NCI-H82 treated with DMSO at 0.1 percent for 48 hours (cell line): Measurements from ENCODE around the gene CDKAL1.

ENCODE experiments used
- DNase-seq: peaks from one replicate; lab custom pipeline; 2025; ENCODE audit not compliant: unreplicated experiment; lab: John Stamatoyannopoulos, UW

Gene CDKAL1

GRCh38 chr6:21158873-21159272 is 624.6 kb downstream of the CDKAL1 start:
- no peak for DNase-seq

GRCh38 chr6:21159465-21159864 is 625.2 kb downstream of the CDKAL1 start:
- DNase-seq = no peak

- no peak for DNase-seq
Measured at GRCh38 chr6:21161707-21162106, 627.5 kb downstream of the CDKAL1 start.

DNA sequence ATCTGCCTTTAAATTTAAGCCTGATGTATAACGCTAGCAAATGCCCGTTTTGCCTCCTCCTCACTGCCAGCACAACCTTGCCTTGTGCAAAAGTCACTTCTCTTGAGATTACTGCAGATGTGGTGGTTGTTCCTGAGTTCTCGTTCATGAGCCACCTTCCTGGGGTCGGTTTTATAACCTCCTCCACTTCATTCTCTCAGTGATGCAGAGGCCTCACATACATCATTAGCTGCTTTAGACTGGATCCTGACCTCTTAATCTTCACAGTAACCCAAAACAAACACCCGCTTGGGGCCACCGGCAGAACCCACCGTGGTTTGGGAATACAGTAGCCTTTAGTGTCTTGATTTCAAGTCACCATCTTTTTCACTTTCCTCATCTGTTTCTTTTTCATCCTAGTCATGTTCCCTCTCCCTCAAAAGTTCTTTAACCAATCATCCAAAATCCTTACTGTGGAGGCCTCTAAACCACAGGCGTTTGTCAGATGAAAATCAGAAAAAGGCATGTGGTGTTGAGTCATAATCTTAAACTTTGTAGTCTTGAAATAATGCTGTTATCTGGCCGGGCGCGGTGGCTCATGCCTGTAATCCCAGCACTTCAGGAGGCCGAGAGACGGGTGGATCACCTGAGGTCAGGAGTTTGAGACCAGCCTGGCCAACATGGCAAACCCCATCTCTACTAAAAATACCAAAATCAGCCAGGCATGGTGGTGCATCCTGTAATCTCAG is 629.0 kb downstream of the CDKAL1 start:
- DNase-seq = no peak

GRCh38 chr6:21163838-21164180 is 629.6 kb downstream of the CDKAL1 start:
- DNase-seq = no peak

GRCh38 chr6:21164768-21165326 is 630.6 kb downstream of the CDKAL1 start:
- DNase-seq = no peak

DNA sequence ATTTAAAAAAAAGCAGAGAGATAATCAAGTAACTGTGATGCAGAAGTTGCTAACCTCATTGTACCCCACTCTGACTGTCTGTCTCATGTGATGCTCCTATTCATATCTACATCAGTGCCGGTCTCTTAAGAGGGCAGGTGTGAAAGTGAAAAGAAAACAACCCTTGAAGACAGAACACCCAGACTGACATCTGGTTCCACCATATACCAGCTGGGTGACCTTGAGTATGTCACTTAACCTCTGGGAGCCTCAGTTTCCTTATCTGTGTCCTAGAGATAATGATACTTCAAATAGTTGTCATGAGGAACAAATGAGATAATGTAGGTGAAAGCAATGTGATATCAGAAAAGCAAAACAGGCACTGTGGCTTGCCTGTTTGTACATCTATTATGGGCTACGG is 632.5 kb downstream of the CDKAL1 start:
- no peak for DNase-seq

DNA sequence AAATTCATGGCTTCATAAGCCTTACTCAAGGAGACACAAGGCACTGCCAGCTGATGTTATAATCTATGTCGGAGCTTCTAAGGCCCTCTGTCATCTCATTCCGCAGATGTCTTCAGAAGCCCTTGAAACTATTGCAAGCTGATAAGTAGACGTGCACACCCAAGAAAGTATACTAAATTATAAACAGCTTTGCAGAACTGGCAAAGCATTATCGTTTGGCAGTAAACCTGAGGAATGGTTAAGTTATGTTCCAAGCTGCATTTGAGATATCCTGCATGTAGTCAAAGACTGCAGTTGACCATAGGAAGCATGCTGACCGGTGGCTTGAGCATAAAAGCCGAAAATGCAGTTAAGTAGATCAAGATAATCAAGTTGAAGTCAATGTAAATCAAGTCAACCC is 633.5 kb downstream of the CDKAL1 start:
- no peak for DNase-seq

GRCh38 chr6:21171801-21172200 is 637.5 kb downstream of the CDKAL1 start:
- DNase-seq = no peak

DNA sequence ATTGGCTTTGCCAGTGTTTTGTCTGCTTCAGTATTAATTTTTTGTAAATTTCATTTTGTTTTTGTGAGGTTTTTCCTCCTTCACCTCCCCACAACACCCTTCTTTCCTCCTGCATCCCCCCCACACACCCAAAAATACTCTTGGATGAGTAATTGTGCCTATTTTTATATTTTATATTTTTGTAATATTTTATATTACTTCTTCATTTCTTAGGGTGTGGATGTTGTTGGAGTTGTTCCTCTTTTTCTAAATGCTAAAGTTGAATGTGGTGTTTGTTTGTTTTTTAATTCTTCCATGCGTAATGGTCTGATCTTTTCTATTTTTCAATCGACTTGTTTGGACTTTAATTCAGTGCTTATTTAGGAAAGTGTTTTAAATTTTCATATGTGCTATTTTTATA is 638.8 kb downstream of the CDKAL1 start:
- DNase-seq = no peak

DNA sequence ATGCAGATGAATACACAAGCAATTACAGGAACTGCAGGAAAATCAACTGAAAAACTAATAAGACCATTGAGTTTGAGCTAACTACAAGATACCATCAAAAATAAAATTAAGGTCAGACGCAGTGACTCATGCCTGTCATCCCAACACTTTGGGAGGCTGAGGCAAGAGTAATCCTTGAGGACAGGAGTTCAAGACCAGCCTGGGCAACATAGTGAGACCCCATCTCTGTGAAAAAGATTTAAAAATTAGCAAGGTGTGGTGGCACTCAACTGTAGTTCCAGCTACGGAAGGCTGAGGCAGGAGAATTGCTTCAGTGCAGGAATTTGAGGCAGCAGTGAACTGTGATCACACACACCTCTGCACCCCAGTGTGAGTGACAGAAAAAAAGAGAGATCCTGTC is 639.4 kb downstream of the CDKAL1 start:
- no peak for DNase-seq

GRCh38 chr6:21176197-21176596 is 641.9 kb downstream of the CDKAL1 start:
- no peak for DNase-seq

DNA sequence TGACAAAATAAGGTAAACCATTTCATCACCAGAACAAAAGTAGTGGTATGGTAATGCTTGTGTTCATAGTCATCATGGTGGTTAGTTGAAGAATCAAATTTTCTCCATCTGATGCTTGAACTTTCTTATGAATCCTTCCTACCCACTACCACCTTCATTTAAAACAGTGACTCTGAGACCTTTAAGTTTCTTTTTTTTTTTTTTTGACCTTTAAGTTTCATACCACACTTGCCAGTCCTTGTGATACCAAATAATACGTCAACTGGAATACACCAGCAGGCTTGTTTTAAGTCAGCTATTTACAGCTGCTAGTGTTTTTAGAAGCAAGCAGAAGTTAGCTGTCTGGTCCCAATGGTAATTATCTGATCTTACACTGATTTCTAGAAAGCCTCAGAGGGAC is 645.9 kb downstream of the CDKAL1 start:
- DNase-seq = no peak

DNA sequence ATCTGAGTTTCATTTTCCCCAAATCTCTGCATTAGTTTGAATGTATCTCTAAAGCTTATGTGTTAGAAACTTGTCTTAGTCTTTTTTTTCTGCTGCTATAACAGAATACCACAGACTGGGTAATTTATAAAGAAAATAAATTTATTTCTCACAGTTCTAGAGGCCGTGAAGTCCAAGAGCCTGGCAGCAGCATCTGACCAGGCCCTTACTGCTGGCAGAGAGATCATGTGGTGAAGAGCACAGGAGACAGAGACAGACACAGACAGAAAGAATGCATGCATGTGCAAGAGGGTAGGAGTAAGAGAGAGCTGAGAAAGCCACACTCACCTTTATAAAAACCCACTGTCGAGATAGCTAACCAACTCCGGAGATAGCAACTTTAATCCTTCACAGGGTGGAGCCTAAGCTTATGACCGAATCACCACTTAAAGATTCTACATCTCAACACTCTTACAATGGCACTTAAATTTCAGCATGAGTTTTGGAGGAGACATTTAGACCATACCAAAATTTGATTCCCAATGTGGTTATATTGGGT is 646.6 kb downstream of the CDKAL1 start:
- DNase-seq = no peak

GRCh38 chr6:21181866-21182265 is 647.6 kb downstream of the CDKAL1 start:
- DNase-seq = no peak

- DNase-seq = no peak
Measured at GRCh38 chr6:21182589-21182988, 648.3 kb downstream of the CDKAL1 start.

GRCh38 chr6:21185861-21186478 is 651.7 kb downstream of the CDKAL1 start:
- no peak for DNase-seq

DNA sequence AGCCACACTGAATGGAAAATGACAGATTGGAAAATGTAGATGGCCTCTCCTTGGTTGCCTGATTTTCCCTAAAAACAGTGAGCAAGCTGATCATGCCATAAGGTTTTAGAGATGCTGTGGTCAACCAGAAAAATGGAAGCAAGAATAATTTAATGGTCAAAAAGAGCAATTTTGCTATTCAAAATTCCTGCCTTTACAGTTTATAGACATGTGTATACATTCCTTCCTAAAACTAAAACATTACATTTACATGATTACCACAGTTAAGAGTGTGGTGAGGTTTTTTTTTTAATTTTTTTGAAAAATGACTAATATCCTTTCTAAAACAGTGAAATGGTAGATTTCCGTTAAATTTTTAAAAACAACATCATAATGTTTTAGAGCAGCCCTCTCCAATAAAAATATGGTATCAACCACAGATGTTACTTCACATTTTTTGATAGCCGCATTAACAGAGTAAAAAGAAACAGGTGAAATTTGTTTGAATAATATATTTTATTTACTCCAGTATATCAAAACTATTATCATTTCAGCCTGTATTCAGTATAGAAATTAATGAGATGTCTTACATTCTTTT is 652.3 kb downstream of the CDKAL1 start:
- no peak for DNase-seq

DNA sequence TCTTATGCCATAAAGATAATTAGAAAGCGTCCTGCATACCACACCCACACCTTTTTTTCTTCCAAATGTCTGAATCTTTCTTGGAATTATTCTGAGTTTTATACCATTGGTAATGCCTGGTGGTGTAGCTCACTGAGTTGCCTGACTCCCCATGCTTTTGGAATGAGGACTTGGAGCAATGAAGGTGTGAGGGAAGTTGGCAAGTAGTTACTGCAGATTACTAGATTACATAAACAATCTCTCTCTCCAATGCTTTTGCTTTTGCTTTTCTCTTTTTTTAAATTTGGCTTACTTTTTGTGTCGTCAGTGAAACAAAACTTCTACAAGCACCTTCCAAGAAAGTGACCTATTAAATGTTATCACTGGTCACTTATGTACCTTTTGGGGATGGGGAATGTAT is 653.2 kb downstream of the CDKAL1 start:
- no peak for DNase-seq

DNA sequence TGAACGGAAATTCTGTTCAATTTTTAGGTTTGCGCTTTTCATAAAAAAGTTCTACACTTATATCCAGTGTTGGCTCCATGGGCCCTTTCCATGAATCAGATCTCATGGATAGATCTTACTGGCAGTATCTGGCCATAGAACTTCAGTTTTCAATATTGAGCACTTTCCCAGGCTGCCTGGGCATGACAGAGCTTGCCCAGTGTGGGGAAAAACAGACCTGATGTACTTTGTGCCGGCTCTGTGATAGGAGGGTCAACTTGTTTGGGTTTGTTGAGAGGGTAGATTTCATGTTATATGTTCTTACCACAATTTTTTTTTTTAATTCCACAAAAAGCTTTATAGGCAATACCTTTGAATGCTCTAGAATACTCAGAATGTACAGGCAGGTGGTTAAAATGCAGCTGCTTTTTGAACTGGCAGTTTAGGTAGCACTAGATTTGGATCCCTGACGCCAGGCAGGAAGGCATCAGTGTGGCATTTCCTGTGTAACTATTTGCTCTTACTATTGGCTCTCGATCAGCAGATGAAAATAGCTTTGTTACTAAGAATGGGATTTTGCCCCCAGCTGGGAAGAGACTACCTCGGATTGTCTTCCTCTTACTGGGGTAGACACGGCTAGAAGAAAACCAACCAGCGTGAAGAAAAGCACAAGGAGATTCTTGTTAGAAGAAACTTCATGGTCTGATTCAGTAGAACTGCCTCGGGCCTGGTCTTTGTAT is 654.4 kb downstream of the CDKAL1 start:
- no peak for DNase-seq

DNA sequence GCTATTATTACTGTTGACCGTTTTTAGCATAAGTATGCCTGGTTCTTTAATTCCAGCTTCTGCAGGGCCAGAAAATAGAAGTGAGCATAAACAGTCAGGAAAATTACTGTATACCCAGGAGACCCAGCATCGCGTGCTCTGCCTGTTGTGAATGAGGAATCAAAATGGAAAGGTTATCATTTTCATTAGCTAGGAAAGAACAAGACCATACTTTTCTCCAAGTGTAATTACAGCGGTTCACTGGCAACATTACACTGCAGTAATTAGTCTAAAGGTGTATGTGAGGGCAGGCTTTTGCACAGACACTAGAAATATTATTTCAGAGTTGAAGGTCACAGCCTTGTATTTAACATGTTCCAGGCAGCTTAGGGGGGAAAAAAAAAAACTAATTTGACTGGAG is 655.5 kb downstream of the CDKAL1 start:
- DNase-seq = no peak
